Measurements from ENCODE around the gene DLL1. TPM values are rescaled to one million over a fixed set of nuclear protein-coding genes. Genes with fewer than 3 reads are reported as not detected.
A peak's percentile ranks its signal among the peaks of the same experiment; 100 is the strongest.

Gene DLL1
- total RNA-seq, 1 donor: 0.86 TPM

GRCh38 chr6:170286934-170287265, 4.0 kb downstream of the DLL1 start:
- no peak for TF ChIP-seq CTCF (IDR thresholded peaks at IDR 0.05; ENCODE audit: insufficient read depth, low read depth, low read length)
- no peak overlapping the region for H3K4me3 ChIP-seq (ENCODE audit: low read depth, low read length)

GRCh38 chr6:170286246-170286933, 4.5 kb downstream of the DLL1 start:
- no peak overlapping the region for H3K4me3 ChIP-seq (ENCODE audit: low read depth, low read length)
- peak; percentile 40 for DNase-seq (ENCODE audit: low read depth)
- no peak for TF ChIP-seq CTCF (IDR thresholded peaks at IDR 0.05; ENCODE audit: insufficient read depth, low read depth, low read length)

More at GRCh38 chr6:170286934-170287265, 4.0 kb downstream of the DLL1 start:
- DNase-seq (ENCODE audit: low read depth): no peak

GRCh38 chr6:170285482-170285881, 5.4 kb downstream of the DLL1 start:
- DNase-seq (ENCODE audit: low read depth): no peak
- no peak for TF ChIP-seq CTCF (IDR thresholded peaks at IDR 0.05; ENCODE audit: insufficient read depth, low read depth, low read length)
- no peak overlapping the region for H3K4me3 ChIP-seq (ENCODE audit: low read depth, low read length)

GRCh38 chr6:170284866-170285469, 5.9 kb downstream of the DLL1 start:
- H3K4me3 ChIP-seq (ENCODE audit: low read depth, low read length): no peak overlapping the region
- TF ChIP-seq CTCF (IDR thresholded peaks at IDR 0.05; ENCODE audit: insufficient read depth, low read depth, low read length): no peak
- no peak for DNase-seq (ENCODE audit: low read depth)

GRCh38 chr6:170284126-170284773, 6.6 kb downstream of the DLL1 start:
- DNase-seq (ENCODE audit: low read depth): no peak
- H3K4me3 ChIP-seq (ENCODE audit: low read depth, low read length): no peak overlapping the region
- no peak for TF ChIP-seq CTCF (IDR thresholded peaks at IDR 0.05; ENCODE audit: insufficient read depth, low read depth, low read length)

GRCh38 chr6:170283212-170284081, 7.4 kb downstream of the DLL1 start:
- no peak overlapping the region for H3K4me3 ChIP-seq (ENCODE audit: low read depth, low read length)
- TF ChIP-seq CTCF (IDR thresholded peaks at IDR 0.05; ENCODE audit: insufficient read depth, low read depth, low read length): no peak
- DNase-seq (ENCODE audit: low read depth): no peak

Data from fibroblast of villous mesenchyme (primary cell).